Tongue (tissue), 2 donors: Measurements from ENCODE around the gene UBA1. TPM values are rescaled to one million over a fixed set of nuclear protein-coding genes. Genes with fewer than 3 reads are reported as not detected.

Source experiments
- DNase-seq: peaks from one replicate; pipeline ENCODE4 v3.0.0-alpha.2; 2015
- total RNA-seq: library from RNA; depleted of rRNA; stranded (reverse); fragments of >200 nt; gene quantifications from one replicate; pipeline ENCODE4 v1.2.3, GENCODE V29; 2014

Gene UBA1
- total RNA-seq, 1 donor from 2014 or later: 127 TPM

DNA sequence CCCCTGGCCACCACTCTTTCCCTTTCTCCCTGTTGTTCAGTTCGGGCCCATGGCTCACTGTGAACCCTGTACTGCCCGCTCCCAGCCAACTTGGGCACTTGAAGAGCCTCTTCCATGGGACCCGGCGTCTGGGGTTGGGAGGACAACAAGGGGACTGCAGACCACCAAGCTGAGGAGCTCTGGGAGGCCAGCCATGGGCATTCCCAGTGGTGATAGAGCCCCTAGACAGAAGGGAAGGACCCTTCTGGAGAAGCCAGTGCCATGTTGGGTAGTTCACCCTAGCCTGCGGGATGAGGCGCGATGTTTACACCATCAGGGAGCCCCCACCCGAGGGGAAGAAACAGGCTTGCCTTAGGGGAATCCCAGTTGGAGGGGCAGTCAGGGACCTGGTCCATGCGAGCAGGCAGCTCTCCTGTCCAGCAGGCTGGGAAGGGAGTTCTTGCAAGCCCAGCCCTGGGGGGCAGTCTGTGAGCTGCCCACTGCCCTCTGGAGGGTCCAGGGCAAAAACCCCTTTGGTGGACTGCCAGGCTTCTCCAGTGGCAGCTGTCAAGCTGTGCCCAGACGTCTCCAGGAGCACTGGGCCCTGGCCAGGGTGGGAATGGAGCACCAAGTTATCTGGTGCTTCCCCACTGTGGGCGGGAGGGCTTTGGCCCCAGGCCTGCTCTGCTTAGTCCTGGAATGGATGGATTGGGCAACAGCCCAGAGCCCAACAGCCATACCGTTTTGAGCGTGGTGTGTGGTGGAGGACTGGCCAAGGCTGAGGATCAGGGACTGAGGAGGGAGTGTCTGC is 23.7 kb upstream of the UBA1 start:
- DNase-seq: no peak

DNA sequence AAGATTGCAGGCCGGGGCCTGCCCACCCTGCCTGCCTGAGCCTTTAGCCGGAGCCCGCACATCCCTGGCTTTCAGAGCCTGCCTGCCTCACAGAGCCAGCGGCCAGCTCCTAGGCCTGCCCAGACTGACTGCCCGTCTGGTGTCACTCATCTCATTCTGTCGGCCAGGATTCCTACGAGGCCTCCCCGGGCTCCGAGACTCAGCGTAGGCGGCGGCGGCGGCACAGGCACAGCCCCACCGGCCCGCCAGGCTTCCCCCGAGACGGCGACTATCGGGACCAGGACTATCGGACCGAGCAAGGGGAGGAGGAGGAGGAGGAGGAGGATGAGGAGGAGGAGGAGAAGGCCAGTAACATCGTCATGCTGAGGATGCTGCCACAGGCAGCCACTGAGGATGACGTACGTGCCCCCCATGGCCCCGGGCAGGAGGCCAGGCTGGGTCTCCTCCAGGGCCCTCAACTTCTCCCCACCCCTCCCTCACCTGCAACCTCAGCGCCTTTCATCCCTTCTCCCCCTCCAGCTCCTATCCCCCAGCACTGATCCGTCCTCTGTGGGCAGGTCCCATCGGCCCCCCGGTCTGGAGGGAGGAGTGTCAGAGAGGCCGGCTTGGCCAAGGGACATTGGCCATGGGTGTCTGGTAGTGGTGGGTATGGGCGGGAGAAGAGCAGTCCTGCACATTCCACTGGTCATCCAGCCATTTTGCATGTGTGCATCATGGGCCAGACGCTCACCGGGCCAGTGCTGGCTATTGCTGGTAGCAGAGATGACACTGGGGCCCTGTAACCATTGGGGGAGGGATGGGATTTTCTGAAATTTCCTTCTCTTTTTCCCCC is 22.6 kb upstream of the UBA1 start:
- DNase-seq: no peak

DNA sequence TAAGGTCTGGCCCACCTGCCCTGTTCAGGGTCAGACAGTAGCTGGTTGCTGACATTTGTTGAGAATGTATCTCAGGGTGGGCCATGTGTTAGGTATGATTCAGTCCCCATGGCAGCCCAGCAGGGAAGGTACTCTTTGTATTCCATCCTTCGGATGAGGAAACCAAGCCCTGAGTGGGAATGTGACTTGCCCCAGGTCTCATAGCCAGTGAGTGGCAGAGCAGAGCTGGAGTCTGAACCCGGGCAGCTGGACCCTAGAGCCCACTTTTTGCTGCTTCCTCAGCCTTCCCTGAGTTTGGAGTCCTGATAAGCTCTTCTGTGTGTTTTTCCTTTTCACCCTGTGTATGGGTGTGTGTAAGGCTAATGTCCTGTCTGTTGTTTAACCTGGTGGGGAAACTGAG is 21.6 kb upstream of the UBA1 start:
- no peak for DNase-seq

DNA sequence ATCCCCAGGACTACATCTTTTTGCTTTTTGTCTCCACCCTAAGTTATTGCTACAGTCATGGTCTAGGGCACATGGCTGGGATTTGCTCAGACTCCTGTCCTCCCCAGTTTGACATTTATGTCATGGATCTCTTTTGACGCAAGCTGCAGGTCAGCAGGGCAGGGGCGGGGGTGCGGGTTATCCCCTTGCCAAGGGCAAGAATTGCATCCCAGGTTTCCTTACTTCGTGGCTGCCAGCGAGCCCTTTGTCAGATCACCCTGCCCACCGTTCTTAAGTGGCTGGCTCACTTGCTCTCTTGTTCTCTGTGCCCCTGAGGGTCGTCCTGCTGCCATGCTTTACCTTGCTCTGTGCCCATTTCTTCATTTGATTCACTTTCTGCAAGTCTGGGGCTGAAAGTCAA is 21.1 kb upstream of the UBA1 start:
- no peak for DNase-seq

DNA sequence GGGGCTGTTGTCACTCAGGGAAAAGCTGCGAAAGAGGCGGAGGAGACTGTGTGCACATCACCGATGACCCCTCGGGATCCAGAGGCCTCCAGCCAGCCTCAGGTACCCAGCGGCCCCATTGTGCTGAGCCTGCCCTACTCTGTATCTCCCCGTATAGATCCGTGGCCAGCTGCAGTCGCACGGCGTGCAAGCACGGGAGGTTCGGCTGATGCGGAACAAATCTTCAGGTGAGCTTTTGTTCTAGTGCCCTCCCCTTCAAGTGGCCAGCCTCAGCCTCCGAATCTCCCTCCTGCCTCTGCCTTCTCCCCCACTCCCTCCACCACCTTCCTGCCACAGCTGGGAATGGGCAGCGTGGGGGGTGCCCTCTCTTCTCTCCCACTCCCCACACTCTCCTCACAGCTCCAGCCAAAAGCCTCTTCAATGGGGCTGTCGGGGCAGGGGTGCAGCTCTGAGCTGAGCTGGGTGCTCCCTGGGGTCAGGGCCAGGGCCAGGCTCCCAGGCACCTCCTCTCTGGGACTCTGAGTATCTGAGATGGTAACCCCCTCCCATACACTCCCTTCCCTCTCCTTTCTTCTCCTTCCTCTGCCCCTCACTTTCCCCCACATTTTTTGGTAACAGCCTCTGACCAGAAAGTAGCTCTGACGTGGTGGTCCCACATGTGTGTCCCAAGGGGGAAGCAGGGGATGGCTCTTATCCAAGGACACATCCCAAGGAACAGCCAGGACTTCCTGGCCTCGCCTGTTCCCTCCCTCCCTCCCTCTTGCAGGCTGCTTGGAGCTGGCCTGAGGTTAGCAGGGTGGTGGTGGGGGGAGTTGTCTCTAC is 20.4 kb upstream of the UBA1 start:
- no peak for DNase-seq

DNA sequence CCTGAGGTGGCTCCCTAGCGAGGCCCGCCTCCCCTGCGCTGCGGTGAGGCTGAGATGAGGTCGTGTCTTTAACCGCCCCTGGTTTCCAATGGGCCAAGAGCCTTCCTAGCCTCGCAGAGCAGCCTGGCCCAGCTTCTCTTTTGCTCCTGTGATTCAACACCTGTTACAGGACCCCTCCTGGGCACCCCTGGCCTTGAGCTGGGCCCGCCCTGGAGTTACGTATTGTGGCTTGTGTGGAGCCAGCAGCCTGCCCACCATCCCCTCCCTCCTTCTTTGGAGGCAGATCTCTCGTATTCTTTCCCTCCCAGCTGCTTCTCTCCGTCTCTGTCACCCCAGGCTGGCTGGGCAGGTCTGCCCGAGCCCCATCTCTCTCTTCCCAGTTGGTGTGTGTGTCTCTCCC is 19.3 kb upstream of the UBA1 start:
- DNase-seq: no peak

DNA sequence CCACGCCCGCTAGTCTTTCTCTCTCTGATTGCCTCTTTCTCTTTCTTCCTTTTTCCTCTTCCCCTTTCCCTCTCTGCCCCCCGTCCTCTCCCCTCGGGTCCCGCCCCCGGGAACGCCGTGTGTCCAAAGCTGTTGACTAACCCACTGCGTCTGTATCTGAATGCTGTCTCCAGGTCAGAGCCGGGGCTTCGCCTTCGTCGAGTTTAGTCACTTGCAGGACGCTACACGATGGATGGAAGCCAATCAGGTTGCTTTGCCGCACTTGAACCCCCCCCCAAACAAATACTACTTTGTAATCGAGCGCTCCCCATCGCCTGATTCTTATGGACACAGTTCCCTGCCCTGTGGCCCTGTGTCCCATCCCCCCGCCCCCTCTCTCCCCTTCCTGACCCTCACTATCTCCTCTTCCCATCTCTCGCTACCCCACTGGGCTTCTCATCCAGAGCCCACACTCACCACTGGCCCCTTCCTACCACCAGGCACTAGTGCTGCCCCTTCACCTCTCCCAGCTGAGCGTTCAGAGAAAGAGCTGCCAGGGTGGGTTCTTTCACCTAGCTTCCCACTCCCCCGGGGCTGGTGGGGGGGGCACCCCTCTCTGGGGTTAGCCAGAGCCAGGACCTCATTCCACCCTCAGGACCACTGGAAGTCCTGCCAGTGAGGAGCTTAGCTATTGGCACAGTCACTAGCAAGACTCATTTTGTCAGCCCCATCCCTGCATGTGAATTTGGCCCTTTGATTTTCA is 18.6 kb upstream of the UBA1 start:
- DNase-seq: no peak

DNA sequence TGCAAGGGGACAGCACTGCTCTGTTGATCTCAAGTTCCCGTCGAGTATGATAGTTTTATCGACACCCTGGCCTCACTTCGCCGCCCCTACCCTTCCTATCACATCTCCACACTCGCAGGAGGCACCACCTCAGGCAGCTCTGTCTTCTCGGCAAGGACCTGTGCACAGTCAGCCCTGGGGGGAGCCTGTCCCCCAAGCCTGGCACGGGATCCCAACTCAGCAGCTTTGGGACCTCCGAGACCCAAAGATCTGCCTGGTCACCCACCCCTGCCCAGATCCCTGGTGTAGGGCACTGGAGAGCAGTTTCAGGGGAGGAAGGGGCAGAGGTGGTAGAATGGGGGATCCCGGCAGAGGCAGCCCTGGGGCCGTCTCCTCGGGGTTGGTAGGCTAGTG is 18.0 kb upstream of the UBA1 start:
- DNase-seq: no peak

DNA sequence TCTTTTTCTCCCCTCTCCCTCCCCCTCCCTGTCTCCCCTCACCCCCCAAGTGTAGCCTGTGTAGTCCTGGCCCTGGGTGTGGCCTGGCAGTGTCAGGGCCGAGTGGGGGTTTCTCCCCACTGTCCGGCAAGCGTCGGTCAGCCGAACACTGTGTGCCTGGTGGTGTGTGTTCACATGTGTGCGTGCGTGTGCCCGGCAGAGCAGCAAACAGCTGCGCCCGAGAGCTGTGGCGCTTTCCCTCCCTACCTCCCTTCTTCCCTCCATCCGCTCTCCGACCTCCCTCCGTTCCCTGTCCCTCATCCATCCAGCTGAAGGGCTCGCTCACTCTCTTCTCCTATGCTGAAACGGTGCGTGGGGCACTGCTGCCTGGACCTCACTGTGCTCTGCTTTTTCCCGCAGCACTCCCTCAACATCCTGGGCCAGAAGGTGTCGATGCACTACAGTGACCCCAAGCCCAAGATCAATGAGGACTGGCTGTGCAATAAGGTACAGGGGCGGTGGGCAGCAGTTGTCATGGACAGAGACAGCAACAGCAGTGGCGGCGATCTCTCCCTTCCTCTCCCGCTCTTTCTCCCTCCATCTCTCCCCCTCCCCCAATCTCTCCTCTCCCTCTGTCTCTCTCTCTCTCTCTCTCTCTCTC is 17.4 kb upstream of the UBA1 start:
- no peak for DNase-seq

DNA sequence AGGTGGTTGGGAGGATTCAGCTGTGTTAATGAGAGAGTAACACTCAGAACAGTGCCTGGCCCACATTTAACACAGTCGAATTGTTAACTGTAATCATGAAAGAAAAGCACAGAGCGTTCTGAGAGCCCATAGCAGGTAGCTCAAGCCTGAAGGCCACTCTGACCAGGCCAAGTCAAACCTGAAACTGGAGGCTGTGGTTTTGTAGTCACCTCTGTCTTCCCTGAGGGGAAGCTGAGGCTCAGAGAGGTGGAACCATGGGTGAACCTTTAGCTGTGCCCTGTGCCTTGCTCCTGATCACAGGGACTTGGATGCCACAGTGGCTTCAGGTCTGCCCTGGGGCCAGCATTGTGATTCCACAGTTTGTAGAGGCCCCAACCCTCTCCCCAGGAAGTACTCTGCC is 16.6 kb upstream of the UBA1 start:
- DNase-seq: no peak

DNA sequence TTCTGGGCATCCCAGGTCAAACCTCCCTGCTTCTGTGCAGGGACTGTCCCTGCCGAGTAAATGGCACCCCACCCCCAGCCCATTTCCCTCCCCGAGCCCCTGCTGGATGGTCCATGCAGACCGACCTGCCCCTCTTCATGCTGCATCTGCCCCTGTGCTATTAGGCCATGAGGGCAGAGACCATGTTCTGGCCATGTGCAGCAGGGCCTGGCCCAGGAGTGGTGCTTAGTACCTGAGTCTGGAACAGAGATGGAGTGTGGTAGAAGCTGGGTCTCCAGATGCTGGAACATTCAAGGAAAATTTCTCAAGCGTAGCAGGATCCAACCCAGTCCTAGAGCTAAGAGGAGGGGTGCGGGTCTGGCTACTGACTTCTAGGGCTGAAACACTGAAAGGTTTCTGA is 15.3 kb upstream of the UBA1 start:
- DNase-seq: no peak

DNA sequence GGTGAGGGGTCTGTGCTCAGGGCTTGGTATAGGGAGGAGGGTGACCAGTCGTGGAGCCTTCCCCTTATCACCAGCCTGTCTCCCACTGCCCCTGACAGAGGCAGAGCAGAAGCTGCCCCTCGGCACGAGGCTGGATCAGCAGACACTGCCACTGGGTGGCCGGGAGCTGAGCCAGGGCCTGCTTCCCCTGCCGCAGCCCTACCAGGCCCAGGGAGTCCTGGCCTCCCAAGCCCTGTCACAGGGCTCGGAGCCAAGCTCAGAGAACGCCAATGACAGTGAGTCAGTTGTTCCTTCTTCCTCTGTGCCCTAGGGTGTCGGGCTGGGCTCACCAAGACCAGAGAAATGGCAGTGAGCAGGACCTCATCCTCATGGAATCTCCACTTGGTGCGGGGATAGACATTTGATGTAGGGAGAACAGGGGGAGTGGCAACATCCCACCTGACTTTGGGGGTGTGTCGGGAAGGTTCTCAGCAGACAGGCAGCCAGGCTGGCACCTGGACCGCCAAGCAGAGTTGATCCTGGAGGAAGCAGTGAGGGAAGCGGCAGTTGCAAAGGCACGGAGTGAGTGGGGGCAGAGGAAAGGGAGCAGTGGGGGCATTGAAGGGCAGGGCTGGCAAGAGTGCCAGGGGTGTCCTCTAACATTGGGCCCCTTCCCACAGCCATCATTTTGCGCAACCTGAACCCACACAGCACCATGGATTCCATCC is 14.3 kb upstream of the UBA1 start:
- no peak for DNase-seq

DNA sequence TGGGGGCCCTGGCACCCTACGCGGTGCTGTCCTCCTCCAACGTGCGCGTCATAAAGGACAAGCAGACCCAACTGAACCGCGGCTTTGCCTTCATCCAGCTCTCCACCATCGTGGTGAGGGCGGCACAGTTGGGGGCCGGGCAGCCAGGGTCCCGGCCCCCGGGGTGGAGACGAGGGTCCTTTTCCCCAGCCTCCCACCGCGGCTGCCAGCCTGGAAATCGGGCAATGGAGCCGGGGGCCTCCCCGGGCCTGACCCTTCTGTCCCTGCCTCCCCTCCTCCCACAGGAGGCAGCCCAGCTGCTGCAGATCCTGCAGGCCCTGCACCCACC is 13.7 kb upstream of the UBA1 start:
- DNase-seq: no peak

DNA sequence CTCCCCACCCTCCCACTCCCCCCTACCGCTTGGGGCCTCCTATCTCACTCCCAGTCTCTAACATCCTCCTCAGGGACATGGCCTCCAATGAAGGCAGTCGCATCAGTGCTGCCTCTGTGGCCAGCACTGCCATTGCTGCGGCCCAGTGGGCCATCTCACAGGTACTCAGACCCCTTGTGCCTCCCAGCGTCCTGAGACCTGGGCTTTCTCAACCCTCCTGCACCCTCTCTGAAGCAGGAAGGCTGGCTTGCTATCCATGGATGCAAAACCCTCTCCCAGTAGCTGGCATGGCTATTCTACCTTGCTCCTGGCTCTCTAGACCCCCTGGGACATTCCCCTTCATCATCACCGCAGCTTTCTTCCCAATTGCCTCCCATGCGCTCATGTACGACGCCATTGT is 13.3 kb upstream of the UBA1 start:
- DNase-seq: no peak

DNA sequence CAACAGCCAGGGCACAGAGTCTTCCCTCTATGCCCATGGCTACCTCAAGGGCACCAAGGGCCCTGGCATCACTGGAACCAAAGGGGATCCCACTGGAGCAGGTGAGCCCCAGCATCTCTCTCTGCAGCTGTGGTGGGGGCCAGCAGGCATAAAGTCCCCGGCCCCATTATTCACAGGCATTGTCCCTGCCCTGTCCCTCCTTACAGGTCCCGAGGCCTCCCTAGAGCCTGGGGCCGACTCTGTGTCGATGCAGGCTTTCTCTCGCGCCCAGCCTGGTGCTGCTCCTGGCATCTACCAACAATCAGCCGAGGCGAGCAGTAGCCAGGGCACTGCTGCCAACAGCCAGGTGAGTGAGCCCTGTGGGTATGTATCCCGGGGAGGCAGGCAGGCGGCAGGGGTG is 12.3 kb upstream of the UBA1 start:
- DNase-seq: no peak

DNA sequence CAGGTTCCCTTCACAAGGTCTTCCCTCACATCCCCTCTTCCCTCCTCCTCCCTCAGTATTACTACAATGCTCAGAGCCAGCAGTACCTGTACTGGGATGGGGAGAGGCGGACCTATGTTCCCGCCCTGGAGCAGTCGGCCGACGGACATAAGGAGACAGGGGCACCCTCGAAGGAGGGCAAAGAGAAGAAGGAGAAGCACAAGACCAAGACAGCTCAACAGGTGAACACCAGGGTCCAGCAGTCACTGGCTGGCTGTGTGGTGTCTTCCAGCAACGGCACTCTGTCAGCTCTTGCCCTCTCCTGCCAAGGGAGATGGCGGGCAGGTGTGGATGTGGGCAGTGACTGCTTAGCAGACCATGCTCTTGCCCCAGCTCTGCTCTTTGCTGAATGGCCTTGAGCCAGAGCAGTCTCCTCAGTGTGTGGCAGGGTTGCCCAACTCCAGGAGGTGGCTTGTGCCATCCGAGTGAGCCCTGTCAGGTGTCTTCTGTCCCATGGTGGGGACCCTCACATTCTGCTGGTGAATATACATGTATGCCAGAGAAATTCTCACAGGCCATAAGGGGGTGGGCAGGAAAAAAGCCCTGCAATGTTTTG is 11.4 kb upstream of the UBA1 start:
- DNase-seq: no peak

DNA sequence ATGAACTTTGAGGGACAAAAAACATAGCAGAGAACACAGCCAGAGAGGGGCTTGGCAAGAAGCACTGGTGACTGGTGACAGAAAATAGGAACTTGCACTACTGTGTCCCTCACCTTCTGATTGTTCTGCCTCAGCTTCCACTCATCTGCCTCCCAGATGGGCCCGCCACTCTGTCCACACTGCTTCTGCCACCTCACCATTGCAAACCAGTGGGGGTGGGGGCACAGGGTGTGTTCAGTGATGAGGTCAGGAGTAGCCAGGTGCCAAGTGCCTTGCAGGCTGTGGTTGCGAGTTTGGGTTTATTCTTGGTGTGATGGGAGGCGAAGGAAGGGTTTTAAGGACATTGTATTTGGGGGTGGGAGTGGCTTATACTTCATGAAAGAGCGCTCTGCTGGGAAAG is 9.1 kb upstream of the UBA1 start:
- no peak for DNase-seq

DNA sequence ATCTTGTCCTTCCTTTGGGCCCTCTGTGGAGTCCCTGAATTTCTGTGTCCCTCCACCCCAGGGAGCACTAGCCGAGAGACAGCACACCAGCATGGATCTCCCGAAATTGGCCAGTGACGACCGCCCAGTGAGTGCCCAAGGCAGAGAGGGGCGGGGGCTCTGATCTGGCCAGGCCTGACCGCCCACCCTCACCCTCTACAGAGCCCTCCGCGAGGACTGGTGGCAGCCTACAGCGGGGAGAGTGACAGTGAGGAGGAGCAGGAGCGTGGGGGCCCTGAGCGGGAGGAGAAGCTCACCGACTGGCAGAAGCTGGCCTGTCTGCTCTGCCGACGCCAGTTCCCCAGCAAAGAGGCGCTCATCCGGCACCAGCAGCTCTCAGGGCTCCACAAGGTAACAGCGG is 8.4 kb upstream of the UBA1 start:
- no peak for DNase-seq

DNA sequence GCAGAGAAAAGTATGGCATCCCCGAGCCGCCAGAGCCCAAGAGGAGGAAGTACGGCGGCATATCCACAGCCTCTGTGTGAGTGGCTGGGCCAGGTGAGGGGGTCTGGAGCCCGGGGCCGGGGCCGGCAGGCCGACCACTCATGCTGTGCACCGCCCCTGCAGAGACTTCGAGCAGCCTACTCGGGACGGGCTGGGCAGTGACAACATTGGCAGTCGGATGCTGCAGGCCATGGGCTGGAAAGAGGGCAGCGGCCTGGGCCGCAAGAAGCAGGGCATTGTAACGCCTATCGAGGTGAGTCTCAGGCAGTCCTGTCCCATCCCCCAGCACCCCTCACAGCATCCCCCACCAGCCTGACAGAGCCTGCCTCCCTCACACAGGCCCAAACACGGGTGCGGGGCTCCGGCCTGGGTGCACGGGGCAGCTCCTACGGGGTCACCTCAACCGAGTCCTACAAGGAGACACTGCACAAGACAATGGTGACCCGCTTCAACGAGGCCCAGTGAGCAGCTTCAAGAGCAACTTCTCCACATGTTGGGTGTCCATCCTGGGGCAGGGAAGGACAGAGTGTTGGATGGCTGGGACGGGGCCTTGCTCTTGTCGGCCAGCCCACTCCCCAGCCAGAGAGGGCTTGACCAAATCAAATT is 7.4 kb upstream of the UBA1 start:
- no peak for DNase-seq

DNA sequence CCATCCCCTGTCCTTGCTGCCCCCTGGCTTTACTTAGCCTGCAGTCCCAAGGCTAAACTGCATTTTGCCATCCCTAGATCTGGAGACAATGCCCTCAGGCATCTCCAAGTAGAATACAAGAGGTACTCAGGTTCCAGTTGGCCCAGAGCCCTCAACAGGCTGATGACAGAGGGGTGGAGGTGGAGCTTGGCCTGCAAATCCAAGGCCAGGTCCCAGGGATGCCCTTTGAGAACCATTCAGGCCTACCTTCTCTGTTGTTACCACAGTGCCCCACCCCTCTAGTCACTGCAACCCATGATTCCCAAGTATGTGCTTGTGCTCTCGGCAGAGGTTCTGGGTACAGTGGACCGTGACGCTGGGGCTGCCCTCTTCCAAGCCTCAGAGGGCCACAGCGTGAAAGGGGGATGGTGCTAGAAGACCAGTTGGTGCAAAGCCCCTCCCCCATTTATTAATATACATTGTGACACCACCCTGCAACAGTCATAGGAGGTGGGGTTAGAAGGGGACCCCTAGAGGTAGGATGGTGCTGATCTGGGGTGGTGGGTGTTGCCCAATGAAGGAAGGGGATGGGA is 6.4 kb upstream of the UBA1 start:
- no peak for DNase-seq
